Germinal center (tissue), 1 donor: ENCODE measurements around the gene ATL1.
A peak's percentile ranks its signal among the peaks of the same experiment; 100 is the strongest.
"Not testable (repeated sequence)": the region's sequence is repeated elsewhere in the genome, so short reads cannot be mapped to it uniquely, and the experiment has no call there.

ENCODE experiments used
- DNase-seq: peaks from one replicate; pipeline ENCODE4 v3.0.0; 2012; ENCODE audit warnings: mixed read lengths, low spot score

ATL1 gene

DNA sequence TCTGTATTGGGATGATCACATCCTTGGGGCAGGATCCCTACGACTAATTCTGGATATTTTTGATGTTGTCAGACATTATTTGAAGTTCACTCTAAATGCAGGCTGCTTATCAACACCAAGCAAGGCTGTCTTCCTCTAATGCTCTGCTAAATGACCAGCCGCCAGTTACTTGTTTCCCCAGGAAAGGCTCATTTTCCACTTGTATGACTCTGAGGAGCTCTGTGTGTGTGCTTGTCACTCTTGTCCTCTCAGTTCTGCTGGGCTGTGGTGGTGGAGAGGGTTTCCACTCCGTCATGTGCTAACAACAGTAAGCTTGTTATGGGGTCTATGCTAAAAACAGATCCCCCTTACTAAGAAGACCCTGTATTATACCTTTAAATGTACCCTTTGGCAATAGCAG, 42.1 kb downstream of the ATL1 start:
- no peak for DNase-seq

DNA sequence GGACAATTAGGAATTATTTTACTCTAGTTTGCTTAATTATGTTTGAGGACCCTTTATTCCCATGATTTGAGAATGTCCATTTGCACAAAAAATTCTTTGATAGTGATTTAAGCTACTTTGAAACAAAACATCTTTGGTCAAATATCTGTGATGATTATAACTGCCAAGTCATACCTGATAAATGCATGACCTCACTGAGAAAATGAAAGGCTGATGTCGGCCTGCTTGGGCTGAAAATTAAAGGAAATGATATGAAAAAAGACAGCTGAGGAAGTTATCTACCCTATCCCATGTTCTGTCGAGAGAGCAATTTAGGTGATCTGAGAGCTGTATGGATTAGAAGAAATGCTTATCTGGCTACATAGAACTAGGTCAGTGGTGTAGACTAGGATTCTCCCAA, 43.6 kb downstream of the ATL1 start:
- DNase-seq: no peak

DNA sequence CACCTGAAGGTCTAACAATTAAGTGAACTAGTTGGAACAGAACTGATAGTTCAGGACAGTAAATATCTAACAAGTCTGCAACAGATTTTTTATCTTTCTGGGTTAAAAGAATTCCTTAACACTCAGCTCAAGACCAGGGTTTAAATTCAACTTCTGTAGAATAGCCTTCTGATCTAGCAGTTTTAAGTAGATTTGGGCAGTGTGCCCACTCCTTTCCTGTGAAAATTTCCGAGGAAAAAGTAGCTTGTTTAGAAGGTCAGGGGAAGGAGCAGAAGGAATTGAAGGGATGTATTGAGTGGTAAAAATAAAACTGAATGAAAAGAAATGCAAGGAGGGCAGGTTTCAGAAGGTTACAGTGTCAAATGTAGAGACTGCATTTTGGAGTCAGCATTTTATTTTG, 45.8 kb downstream of the ATL1 start:
- DNase-seq: no peak

DNA sequence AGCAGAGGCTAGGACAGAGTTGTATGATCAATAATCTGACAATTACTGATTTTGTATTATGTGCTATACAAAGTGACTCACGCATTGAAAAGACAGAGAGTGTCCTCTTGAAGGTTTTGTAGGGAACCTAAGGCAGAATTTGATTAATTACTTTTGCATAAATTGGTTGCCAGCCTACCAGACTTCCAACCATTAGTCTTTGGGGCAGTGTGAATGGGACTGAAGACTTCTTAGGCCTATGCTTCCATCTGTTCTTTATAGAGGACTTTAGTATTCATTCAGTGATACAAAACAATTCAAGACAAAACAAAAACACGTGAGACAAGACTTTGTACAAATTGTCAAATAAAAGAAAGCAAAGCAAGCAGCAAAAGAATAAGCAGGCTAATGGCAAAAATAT, 46.5 kb downstream of the ATL1 start:
- DNase-seq: no peak

GRCh38 chr14:50607181-50607580, 47.2 kb downstream of the ATL1 start:
- no peak for DNase-seq

DNA sequence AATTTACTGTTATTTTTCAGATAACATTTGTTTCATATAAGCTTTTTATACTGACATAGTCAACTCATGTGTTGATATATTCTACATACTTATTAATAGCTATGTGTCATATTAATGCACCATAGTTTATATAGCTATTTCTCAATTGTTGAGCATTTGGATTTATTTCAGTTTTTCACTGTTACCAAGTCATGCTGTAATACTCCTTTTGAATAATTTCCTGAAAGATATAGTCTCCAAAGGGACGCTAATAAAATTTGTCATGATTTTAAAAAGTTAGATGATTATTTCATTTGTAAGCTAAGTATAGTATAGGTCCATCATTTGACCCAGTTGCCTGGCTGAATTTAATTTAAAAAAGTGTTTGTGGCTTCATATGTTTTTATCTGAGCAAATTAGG, 47.8 kb downstream of the ATL1 start:
- no peak for DNase-seq

DNA sequence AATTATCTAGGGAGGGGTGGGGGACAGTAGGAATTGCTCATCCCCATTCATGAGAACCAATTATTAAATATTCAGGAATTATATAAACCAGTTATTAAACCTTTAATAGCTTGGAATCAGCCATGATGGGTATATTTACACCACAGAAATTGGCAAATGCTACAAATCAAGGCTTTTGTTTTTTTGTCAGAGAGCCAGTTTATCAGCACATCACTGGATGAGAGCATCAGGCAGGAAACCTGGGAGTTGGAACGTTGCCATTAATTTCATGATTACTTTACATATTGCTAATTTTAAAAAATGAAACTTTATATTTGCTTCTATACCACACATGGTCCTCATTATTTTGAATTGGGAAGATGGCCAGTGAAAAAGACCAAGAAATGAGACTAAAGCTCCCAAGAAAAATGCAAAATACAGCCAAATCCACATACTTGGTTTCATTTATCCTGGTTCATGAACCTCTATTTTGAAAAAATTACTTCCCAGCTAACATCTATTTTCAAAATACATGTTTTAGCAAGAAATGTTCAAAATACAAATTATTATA, 48.4 kb downstream of the ATL1 start:
- no peak for DNase-seq

DNA sequence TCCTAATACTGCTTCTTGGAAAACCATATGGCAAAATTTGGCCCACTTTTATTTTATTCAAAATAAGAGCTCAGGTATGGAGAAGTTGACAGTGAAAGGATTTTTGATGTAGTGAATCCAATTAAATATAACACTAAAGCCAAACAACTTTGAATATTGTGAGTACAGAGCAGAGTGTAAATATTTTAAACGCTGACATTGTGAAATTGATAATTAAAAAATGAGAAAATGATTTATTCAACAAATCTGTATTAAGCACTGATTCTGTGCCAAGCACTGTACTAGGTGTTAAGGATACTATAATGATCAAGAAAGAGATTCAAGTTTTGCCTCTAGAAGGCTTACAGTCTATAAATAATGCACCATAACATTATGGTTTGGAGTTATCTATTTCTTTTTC, 50.5 kb downstream of the ATL1 start:
- no peak for DNase-seq

DNA sequence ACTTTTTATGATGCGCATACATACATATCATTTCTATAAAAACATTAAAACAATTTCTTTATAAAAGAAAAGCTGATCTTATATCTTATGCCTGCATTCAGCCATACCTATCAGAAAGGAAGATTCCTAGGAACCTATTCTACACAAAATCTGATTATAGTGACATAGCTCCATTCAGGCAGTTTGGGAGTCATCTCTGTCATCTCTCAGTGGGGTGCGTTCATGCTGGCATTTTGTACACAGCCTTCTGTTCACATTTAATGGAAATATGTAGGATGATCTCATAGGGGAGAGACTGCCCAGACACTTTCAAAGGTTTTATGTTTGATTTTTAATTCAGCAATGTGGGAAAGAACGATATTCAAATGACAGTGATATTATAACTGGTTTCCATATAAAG, 52.9 kb downstream of the ATL1 start:
- no peak for DNase-seq

- no peak for DNase-seq
Measured at GRCh38 chr14:50615056-50615455, 55.1 kb downstream of the ATL1 start.

DNA sequence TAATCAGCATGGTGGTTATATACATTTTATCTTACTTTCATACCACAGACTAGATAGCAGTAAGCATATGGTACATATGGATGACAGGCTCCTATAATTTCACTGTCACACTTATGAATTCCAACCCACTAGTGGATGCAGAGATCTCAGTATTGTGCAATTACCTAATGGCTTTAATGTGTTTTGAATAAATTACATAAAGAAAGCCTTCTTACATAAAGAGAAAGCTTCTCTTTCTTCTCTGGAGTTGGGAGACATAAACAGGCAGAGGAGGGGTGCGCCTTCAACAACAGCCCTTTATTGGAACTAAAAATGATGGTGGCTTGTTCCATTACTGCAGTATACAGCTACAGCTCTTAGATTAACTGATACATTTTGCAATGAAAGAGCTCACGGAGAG, 55.6 kb downstream of the ATL1 start:
- DNase-seq: no peak

- DNase-seq: no peak
Measured at GRCh38 chr14:50616275-50616674, 56.3 kb downstream of the ATL1 start.

DNA sequence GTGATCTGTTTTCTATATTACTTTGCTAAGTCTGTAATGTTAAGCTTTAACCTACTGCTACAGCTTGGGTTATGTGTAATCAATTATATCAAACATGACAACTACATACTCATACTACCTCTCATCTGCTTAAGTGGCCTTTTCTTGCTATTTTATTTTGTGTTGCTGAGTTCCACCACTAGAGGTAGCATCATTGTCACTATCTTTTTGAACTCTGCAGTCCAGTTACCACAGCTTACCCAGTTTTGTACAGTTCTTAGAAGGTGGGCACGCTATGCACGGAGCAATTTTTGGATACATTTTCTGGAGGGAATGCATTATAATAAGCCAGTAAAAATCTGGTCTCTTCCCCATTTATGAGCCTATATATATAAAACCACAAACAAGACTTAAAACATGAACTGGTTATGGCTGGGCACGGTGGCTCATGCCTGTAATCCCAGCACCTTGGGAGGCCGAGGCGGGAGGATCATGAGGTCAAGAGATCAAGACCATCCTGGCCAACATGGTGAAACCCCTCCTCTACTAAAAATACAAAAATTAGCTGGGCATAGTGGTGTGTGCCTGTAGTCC, 59.7 kb downstream of the ATL1 start:
- peak; percentile 15 for DNase-seq

DNA sequence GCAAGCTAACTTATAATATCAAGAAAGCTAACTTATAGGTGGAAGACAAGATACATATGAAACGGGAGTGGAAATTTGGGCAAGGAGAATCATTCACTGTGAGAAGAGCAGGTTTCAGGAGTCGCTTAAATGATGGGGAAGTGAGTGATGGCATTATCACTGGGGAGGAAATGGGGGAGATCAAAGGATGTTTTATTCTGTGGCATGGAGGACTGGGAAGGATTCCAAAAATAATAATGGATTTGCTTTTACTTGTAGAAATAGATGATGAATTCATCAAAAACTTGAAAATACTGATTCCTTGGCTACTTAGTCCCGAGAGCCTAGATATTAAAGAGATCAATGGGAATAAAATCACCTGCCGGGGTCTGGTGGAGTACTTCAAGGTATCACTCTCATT, 60.4 kb downstream of the ATL1 start:
- DNase-seq: no peak

DNA sequence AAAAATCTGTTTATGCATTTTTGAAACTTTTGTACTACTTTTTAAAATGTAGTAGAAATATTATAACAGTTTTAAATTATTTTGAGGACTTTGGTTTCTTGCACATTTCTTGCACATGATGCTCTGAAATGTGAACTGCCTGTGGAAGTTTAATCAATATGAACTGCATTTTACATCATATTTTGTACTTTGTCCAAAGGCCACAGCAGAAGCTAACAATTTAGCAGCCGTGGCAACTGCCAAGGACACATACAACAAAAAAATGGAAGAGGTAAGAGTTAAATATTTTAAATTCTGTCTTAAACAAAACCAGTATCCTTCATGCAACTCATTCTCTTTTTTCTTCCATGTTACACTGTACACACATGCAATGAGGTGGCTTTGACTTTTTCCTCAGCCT, 63.0 kb downstream of the ATL1 start:
- no peak for DNase-seq

DNA sequence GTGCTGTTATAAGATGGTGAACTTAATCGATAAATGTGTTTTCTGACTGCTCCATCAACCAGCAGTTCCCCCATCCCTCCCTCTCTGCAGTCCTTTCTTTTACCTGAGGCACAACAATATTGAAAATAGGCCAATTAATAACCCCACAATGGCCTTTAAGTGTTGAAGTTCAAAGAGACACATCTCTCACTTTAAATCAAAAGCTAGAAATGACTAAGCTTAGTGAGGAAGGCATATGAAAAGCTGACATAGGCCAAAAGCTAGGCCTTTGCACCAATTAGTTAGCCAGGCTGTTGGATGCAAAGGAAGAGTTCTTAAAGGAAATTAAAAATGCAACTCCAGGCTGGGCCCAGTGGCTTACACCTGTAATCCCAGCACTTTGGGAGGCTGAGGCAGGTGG, 64.5 kb downstream of the ATL1 start:
- no peak for DNase-seq

DNA sequence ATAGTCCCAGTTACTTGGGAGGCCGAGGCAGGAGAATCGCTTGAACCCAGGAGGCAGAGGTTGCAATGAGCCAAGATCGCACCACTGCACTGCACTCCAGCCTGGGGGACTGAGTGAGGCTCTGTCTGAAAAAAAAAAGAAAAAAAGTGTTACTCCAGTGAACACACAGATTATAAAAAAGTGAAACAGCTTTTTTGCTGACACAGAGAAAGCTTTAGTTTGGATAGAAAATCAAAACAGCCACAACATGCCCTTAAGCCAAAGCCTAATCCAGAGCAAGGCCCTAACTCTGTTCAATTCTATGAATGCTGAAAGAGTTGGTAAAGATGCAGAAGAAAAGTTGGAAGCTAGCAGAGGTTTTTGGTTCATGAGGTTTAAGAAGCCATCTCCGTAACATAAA, 65.0 kb downstream of the ATL1 start:
- not testable (repeated sequence) for DNase-seq

GRCh38 chr14:50631408-50631821, 71.5 kb downstream of the ATL1 start:
- no peak for DNase-seq

GRCh38 chr14:50633954-50634353, 74.0 kb downstream of the ATL1 start:
- no peak for DNase-seq

- DNase-seq: no peak
Measured at GRCh38 chr14:50635141-50635540, 75.2 kb downstream of the ATL1 start.

DNA sequence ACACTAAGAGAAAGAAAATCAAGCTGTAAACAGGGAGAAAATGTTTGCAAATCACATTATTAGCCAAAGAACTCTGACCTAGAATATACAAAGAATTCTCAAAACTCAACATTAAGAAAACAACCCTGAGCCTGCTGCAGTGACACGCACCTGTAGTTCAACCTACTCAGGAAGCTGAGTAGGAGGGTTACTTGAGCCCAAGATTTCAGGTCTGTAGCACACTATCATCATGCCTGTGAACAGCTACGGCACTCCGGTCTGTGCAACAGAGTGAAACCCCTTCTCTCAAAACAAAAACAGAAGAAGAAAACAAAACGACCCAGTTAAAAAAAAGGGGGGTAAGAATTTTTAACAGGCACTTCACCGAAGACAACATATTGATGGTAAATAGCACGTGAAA, 87.3 kb downstream of the ATL1 start:
- peak; percentile 25 for DNase-seq

- no peak for DNase-seq
Measured at GRCh38 chr14:50647753-50648152, 87.8 kb downstream of the ATL1 start.

GRCh38 chr14:50649691-50650090, 89.7 kb downstream of the ATL1 start:
- peak; percentile 23 for DNase-seq

GRCh38 chr14:50656776-50657175, 96.8 kb downstream of the ATL1 start:
- DNase-seq: no peak

DNA sequence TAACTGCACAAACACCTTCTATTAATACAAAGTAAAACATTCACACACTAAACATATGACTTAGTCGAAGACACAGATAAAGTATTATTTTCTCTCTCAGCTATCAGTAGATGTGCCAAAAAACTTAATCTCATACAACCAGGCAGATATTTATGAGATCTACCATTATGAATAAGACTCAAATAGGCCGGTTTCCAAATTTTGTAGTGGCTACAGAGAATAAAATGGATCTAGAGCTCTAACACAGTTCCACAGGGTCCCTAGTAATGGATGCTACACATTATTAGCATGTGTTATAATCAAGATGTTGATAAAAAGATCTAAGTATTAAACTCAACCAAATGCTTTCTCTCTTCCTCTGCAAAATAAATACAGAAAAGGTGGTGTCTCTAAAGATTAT, 97.8 kb downstream of the ATL1 start:
- no peak for DNase-seq
